GM12801 (cell line): ENCODE measurements around the gene ARGLU1.

Source experiments
- CTCF ChIP-seq: IDR thresholded peaks from one replicate; pipeline ENCODE4 v1.5.1; 2011; ENCODE audit warnings: control low read depth; ENCODE audit not compliant: insufficient read length; ENCODE audit errors: extremely low read depth

The ARGLU1 gene

GRCh38 chr13:106494936-106495335, 73.0 kb downstream of the ARGLU1 start:
- no peak for TF ChIP-seq CTCF

- TF ChIP-seq CTCF: no peak
Observed at GRCh38 chr13:106494506-106494905, 73.4 kb downstream of the ARGLU1 start.

GRCh38 chr13:106493533-106494220, 74.3 kb downstream of the ARGLU1 start:
- TF ChIP-seq CTCF: no peak

GRCh38 chr13:106492588-106493475, 75.1 kb downstream of the ARGLU1 start:
- no peak for TF ChIP-seq CTCF

- TF ChIP-seq CTCF: no peak
Observed at GRCh38 chr13:106491928-106492587, 75.9 kb downstream of the ARGLU1 start.
